Measurements from ENCODE around the gene ERFE.

ERFE gene

GRCh38 chr2:238157506-238158017, 1.2 kb upstream of the ERFE start:
- DNase-seq, result no peak

- no peak for DNase-seq
These were observed 707 bp upstream of the ERFE start for GRCh38 chr2:238158018-238158508.

- DNase-seq, result no peak
These were observed 335 bp downstream of the ERFE start for GRCh38 chr2:238159071-238159539.

- DNase-seq, result no peak
These were observed 963 bp downstream of the ERFE start for GRCh38 chr2:238159661-238160205.

- no peak for DNase-seq
These were observed 1.7 kb downstream of the ERFE start for GRCh38 chr2:238160206-238161129.

- no peak for DNase-seq
These were observed 2.7 kb downstream of the ERFE start for GRCh38 chr2:238161291-238162051.

- no peak for DNase-seq
These were observed 3.6 kb downstream of the ERFE start for GRCh38 chr2:238162251-238162845.

DNA sequence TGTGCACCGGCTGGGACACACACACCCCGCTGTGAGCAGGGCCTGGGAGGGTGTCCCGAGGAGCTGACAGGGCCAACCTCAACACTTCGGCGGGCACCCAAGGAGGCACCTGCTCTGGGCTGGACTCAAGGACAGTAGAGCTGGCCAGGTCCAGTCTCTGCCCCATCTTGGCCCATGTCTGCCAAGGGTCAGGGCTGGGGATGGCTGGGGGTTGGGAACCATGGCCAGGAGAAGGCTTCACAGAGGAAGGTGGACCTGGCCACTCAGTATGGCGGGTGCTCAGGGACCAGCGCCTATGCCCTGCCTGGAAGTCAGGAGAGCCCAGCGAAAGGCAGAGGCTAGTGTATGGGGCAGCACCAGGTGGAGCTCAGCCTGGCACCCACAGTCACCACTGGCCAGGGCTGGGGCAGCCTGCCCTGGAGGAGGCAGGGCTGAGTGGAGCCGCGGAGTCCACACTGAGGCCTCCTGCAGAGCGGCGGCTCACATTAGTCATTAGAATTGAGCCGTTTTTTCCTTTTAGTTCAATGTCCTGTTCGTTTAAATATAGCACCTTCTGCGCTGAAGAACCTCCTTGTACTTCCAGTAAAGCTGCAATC, 4.2 kb downstream of the ERFE start:
- no peak for DNase-seq

DNA sequence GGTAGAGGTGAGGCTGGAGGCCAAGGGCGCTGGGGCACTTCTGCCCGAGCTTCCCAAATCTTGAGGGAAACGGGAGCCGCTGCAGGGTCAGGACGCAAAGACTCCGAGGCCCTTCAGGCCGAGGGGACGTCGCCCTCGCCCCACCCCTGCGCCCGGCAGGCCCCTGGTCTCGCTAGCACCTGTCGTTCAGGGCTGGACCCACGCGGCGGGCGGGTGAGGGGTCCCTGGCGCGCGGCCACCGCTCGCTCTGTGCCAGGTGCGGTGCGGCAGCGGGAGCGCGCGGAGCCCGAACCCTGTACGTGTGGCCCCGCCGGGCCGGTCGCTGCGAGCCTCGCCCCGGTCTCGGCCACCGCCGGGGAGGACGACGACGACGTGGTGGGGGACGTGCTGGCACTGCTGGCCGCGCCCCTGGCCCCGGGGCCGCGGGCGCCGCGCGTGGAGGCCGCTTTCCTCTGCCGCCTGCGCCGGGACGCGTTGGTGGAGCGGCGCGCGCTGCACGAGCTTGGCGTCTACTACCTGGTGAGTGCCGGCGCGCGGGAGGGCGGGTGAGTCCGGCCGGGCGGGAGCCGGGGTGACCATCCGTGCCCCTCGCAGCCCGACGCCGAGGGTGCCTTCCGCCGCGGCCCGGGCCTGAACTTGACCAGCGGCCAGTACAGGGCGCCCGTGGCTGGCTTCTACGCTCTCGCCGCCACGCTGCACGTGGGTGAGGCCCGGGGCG, 4.9 kb downstream of the ERFE start:
- DNase-seq, result no peak

DNA sequence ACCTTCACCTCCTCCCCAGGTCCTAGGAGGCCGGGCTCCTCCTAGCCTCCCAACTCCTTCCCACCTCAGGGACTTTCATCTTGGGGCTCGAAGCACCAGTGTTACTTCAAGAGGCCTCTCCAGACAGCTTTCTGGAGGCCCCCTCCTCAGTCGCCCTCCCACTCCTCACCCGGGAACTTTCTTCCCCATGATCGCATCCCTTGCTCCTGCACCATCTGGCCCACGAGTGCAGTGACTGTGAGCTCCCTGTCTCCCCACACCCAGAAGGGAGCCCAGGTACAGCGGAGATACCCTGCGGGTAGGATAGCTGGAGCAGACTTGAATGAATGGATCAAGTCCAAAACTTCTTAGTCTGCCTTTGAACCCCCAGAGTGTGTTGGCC, 6.1 kb downstream of the ERFE start:
- DNase-seq, result no peak

- no peak for DNase-seq
These were observed 6.6 kb downstream of the ERFE start for GRCh38 chr2:238165288-238165921.

- no peak for DNase-seq
These were observed 7.9 kb downstream of the ERFE start for GRCh38 chr2:238166391-238167343.

GRCh38 chr2:238167344-238167715, 8.6 kb downstream of the ERFE start:
- no peak for DNase-seq

DNA sequence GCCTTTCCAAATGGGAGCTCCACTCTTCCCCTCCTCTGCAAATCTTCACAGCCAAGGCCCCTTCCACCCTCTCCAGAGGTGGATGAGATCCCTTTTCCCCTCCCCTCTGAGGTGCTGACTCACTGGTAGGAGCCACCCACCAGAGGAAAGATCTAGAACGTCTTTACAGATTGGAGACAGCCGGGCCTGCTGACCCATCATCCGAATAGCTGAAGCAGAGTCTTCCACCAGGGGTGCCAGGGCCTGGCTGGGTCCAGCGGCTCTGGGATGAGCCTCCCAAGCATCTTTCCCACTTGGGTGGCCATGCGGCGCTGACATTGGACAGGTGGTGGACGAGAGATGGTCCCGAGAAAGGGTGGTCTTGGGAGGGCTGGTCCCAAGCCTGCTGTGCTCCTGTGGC, 9.0 kb downstream of the ERFE start:
- DNase-seq, result no peak

DNA sequence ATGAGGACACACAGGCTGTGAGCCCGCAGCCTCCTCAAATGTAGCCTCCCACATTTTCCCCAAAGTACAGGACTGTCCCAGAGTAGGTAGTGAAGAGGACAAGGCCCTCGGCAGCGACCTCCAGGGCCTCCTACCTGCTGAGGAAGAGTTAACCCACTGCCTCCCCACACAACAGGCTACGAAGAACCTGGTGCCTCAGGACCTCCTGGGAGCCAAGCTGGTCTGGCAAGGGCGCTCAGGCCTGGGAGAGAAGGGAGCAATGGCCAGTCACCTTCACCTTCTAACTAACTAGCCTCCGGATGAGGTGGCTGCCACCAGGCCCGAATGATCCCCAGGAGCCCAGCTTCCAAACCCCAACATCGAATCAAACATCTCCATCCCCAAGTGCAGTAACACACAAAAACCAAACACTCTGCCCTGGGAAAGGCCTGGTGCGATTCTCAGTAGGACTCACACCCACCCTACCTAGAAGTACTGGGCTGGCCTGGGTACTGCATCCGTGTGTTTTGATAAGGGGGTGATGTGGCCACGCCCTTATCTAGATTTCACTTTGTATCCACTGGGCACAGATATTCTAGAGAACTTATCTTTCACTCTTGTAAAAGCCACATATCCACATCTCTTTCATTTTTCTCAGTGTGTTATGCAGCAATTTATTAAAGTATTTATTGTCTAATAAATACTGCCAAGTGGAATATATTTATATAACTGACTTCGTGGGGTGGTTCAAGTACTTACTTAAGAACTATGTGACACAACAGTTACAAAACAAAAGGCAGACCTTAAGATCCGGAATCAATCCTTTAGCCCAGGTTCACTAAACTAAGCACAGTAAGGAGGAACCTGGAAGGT, 9.7 kb downstream of the ERFE start:
- DNase-seq, result no peak

GRCh38 chr2:238169048-238169707, 10.4 kb downstream of the ERFE start:
- DNase-seq, result no peak

DNA sequence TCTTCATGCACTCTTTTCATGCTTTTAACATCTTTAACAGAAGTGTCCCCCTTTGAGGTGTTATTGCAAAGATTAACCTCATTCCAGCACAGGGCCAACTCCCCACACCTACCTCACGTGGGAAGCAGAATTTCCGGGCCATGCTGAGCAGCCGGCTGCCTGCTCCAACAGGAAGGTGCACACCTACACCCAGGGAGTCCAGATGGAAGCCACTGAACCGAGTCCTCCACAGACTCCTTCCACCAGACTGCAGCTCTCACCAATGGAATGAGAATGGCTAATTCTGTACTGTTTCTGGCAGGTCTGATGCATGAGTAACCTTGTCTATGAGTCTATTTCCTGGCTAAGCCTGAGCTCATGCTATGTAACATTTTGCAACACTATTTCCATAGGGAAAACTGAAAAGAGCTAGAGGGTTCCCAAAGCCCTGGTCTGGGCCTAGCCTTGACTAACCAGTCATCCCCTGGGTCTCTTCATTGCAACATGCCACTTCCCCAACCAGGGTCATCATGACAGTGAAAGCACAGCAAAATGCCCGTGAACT, 11.0 kb downstream of the ERFE start:
- no peak for DNase-seq

GRCh38 chr2:238170386-238171071, 11.8 kb downstream of the ERFE start:
- no peak for DNase-seq

Data from activated gamma-delta T cell treated with Interleukin-2 at 50 U/mL for 16 hours (primary cell).